Fibroblast of skin of abdomen (primary cell): ENCODE data around the gene DYNAP. TPM values are rescaled to one million over a fixed set of nuclear protein-coding genes. Genes with fewer than 3 reads are reported as not detected.

Source experiments
- DNase-seq: peaks from one replicate; pipeline ENCODE4 v3.0.0-alpha.2; 2013
- polyA plus RNA-seq, 2 experiments: library from polyadenylated mRNA; unstranded; fragments of 120-200 nt; gene quantifications; one replicate each; pipeline ENCODE4 v1.2.1, GENCODE V29; 2013; ENCODE audit not compliant: insufficient read length in 2 of 2

Gene DYNAP
- polyA plus RNA-seq (2013, experiment 1 of 2; ENCODE audit: insufficient read length): not detected
- polyA plus RNA-seq (2013, experiment 2 of 2; ENCODE audit: insufficient read length): not detected

GRCh38 chr18:54590945-54591344 is at the start of gene DYNAP:
Gene DYNAP (plus strand): TSS chr18:54591245. CDS start chr18:54591283, 38 bp downstream.
- no peak for DNase-seq

GRCh38 chr18:54551590-54551989 is 39.5 kb upstream of the DYNAP start:
- no peak for DNase-seq

GRCh38 chr18:54555286-54555685 is 35.8 kb upstream of the DYNAP start:
- no peak for DNase-seq

GRCh38 chr18:54555996-54556395 is 35.0 kb upstream of the DYNAP start:
- no peak for DNase-seq

- DNase-seq: no peak
Measured at GRCh38 chr18:54557958-54558357, 33.1 kb upstream of the DYNAP start.

DNA sequence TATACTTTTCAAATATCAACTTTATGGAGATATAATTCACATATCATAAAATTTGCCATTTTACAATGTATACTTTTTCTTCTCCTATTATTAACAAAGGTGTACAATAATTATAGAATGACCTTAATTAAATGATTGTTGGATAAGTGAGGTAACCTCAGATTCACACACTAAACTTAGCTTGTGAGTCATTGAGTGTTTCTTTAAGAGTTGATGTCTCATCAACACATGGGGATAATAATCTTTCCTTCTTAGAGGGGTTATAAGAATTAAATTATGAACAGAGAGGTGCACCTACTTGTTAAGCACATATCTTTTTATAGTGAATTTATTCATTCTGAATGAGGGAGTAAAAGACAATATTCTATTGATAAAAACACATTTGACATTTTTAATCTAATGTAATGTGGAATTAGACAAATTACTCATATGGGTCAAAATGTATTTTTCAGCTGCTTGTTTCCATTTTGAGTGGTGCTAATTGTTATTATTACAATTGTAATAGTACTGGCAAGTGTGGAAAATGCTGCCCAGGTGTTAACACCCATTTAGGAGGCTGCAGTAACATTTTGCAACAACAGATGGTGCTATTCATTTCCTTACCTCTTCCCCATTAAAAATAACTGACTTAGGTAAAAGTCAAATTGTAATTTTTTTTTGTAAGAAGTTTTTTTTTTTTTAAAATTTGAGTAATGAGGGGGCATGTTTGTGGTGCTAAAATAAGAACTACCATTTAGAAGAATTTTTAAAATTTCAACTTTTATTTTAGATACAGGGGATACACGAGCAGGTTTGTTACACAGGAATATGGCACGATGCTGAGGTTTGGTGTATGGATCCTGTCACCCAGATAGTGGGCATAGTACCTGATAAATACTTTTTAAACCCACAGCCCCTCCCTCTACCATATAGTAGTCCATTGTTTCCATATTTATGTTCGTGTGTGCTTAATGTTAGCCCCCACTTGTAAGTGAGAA is 32.1 kb upstream of the DYNAP start:
- no peak for DNase-seq

GRCh38 chr18:54561706-54562267 is 29.3 kb upstream of the DYNAP start:
- DNase-seq: no peak

DNA sequence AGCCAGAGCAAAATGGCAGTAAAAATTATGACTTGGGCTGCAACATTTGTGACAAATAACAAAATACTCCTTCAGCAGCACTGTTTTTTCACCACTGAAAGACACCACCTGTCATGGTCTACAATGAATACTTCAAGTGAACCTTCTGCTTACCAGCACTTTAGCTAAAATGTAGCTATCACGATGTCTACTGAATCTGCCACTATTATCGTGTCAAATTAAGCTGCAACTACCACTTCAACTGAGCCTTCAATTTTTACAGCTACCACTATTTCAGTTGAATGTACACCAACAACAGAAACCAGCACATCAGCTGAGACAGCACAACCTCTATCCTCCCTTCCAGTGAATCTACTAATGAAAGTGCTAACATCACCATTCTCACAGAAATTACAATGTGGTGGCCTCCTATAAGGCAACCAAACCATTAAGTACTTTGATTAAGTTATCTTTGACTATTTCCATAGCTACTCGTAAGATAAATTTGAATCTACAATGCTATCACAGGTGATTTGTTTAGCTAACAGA is 10.8 kb upstream of the DYNAP start:
- DNase-seq: no peak

GRCh38 chr18:54584065-54584464 is 7.0 kb upstream of the DYNAP start:
- no peak for DNase-seq

DNA sequence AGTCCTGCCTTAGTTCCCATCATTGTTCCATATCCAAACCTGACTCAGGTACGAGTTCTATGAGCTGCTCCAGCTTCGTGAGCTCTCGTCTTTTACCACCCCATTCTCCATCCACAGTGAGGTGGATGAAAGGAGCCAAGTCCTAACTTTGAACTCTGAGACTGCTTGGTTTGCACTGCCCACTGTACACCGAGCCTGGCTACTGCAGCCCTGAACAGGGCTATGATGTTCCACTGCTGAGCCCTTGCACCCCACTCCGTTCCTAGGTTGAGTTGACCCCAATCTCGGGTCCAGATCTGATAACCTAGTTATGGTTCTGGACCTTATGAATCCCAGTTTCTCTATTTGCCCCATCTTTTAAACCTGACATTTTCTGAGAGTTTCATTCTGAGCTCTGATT is 5.3 kb upstream of the DYNAP start:
- no peak for DNase-seq

DNA sequence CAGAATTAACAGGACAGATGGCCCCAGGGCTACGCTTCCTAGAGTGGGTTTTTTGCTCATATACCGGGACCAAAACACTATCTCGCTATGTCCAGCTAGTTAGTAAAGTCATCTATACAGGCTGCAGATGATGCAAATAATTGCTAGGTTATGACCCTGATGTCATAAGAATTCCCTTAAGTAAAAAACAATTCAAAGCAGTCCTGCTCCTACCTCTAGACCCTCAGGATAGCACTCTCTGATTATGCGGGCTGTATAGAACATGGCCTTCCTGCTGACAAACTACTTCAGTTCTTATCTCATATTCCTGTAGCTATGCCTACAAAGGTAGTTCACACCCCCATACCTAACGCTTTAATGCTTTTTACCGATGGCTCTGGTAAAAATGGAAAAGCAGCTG is 13.2 kb downstream of the DYNAP start:
- no peak for DNase-seq

DNA sequence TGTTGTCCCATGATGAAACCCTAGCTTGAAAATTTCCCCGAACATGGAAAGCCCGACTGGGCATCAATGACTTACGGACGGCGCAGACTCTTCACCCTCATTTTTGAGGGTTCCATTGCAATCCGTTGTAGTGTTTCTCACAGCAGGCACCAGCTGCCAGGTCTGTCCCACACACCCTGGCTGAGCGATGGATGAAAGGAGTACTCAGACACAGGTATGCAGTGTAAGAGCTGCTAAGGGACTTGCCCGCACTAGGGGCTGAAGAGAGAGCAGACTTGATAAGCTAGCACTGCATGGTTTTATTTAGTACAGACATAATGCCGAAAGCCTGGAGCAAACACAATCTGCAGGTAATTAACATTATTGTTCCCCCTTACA is 15.8 kb downstream of the DYNAP start:
- DNase-seq: no peak

- DNase-seq: no peak
Measured at GRCh38 chr18:54607213-54608027, 16.4 kb downstream of the DYNAP start.

GRCh38 chr18:54608028-54608642 is 17.1 kb downstream of the DYNAP start:
- peak; percentile 5 for DNase-seq

DNA sequence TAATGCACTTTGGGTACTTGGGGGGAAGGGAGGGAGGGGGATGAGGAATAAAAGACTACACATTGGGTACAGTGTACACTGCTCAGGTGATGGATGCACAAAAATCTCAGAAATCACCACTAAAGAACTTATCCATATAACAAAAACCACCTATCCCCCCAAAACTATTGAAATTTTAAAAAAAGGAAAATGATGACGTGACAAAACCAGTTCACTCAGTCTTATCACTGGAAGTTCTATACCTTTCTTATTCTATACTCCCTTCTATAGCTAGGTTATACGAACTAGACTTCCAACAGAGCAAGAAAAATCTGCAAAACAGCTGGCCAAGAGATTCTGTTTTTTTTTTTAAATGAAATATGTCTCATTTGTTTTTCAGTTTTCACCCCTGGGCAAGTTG is 20.8 kb downstream of the DYNAP start:
- no peak for DNase-seq

DNA sequence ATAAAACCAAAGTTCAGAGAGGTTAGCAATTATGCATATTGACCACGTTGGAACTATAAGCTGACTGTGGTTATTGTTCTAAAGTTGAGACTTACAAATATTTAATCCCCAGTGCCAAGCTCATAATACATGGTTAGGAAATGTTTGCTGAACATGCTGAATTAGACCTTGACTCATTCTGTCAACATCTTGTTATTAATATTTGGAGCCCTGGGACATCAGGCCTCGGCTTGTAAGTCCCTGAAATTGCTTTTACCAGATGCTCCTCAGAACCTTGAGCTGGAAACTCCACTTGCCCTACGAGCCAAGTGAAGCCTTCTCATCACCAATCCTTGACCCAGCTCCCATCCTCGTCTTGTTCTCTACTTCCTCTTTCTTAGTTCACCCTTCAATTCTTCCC is 21.2 kb downstream of the DYNAP start:
- DNase-seq: no peak

DNA sequence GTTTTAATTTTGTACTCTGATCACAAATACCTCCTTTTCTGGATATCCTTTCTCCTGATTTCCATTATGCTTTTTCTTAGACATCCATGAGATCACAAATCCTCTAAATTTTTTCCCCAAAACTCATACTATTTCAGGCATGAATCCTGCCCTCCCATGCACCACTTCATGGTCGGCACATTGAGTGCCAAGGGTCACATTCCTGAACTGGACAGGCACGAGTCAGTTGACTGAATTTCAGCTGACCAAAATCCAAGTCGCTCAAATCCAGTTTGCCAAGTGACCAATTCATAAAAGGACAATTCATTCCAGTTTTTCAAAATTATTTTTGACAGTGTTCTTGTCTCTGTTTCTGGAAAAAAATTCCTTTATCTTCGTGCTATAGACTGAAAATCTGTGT is 22.1 kb downstream of the DYNAP start:
- DNase-seq: no peak

GRCh38 chr18:54616220-54616848 is 25.3 kb downstream of the DYNAP start:
- no peak for DNase-seq

GRCh38 chr18:54622084-54622483 is 31.0 kb downstream of the DYNAP start:
- no peak for DNase-seq

DNA sequence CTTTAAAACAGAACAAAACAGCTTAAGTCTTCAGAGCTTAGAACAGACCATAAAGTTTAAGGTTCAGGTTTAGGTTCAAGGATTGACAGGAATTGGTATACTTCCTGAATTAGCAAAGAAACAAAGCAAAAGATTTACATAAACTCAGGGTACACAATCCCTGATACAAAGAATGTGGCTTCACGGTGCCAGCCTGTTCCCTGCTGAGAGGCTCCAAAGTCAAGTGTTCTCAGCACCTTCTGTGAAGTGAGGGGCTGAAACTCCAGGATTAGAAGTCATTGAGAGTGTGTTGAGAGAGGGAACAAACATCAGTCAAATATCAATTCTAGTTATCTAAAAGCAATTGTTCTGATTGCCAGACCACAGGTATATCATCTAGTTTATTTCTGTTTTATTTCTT is 35.7 kb downstream of the DYNAP start:
- no peak for DNase-seq

- no peak for DNase-seq
Measured at GRCh38 chr18:54630963-54631362, 39.9 kb downstream of the DYNAP start.

- no peak for DNase-seq
Measured at GRCh38 chr18:54636217-54636616, 45.2 kb downstream of the DYNAP start.
